Measurements from ENCODE around the gene RING1.

RING1 gene

DNA sequence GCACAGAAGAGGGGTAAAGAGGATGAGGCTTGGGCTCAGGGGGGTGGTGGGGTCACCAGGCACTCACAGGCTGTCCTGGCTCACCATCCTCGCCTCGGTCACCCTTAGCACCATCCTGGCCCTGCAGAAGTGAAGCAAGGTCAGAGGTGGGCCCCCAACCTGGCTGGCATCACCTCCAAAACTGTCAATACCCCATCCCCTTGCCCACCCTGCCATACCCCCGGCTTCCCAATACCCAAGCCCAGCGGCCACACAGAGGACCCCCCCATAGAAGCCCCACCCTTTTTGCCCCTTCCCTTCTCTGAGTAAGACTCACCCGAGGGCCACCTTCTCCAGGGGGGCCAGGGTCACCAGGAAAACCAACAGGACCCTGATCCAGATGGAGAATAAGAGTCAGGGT, 39.7 kb upstream of the RING1 start:
- no peak for DNase-seq (ENCODE audit: low read depth)
- no peak overlapping the region for H3K4me3 ChIP-seq (ENCODE audit: low read depth, low read length)
- TF ChIP-seq, protein P1, sequence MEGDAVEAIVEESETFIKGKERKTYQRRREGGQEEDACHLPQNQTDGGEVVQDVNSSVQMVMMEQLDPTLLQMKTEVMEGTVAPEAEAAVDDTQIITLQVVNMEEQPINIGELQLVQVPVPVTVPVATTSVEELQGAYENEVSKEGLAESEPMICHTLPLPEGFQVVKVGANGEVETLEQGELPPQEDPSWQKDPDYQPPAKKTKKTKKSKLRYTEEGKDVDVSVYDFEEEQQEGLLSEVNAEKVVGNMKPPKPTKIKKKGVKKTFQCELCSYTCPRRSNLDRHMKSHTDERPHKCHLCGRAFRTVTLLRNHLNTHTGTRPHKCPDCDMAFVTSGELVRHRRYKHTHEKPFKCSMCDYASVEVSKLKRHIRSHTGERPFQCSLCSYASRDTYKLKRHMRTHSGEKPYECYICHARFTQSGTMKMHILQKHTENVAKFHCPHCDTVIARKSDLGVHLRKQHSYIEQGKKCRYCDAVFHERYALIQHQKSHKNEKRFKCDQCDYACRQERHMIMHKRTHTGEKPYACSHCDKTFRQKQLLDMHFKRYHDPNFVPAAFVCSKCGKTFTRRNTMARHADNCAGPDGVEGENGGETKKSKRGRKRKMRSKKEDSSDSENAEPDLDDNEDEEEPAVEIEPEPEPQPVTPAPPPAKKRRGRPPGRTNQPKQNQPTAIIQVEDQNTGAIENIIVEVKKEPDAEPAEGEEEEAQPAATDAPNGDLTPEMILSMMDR (IDR thresholded peaks at IDR 0.05; ENCODE audit: insufficient read depth, low read depth, low read length, missing control alignments) = no peak

DNA sequence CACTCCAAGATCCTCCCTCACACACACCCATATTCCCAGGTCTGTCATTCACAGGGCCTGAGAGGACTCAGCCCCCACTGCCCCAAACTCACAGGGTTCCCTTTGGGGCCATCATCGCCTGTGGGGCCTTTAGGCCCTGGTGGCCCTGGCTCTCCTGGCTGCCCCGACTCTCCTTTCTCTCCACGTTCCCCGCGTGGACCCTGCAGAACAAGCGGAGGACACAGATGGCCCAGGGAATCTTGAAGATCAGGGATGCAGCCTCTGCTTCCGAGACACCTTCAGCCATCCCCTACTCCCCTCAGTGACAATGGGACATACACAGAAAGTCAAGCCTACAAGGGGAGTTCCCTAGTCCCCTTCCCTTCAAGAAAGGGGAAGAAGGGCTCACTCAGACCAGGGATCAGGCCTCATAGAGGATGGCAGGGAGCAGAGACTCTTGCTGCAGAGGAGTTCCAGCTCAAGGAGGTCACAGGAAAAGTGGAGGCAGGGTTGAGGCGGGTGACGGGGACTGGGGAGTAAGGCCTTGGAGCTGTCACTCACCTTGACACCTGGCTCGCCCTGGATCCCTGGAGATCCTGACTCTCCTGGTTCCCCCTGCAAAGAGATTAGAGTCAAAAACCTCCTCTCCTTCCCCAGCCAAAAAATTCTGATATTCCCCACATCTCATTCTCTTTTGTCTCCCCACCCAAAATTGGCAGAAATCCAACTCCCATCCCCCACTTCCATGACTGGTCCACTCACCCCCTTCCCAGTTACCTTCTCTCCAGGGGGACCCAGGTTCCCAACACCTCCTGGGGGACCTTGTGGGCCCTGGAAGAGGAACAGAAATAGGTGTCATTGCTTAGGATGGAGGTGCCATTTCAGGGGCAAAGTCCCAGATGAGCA, 38.8 kb upstream of the RING1 start:
- H3K4me3 ChIP-seq (ENCODE audit: low read depth, low read length) = no peak overlapping the region
- TF ChIP-seq, protein P1 (IDR thresholded peaks at IDR 0.05; ENCODE audit: insufficient read depth, low read depth, low read length, missing control alignments) = no peak
- DNase-seq (ENCODE audit: low read depth) = no peak

DNA sequence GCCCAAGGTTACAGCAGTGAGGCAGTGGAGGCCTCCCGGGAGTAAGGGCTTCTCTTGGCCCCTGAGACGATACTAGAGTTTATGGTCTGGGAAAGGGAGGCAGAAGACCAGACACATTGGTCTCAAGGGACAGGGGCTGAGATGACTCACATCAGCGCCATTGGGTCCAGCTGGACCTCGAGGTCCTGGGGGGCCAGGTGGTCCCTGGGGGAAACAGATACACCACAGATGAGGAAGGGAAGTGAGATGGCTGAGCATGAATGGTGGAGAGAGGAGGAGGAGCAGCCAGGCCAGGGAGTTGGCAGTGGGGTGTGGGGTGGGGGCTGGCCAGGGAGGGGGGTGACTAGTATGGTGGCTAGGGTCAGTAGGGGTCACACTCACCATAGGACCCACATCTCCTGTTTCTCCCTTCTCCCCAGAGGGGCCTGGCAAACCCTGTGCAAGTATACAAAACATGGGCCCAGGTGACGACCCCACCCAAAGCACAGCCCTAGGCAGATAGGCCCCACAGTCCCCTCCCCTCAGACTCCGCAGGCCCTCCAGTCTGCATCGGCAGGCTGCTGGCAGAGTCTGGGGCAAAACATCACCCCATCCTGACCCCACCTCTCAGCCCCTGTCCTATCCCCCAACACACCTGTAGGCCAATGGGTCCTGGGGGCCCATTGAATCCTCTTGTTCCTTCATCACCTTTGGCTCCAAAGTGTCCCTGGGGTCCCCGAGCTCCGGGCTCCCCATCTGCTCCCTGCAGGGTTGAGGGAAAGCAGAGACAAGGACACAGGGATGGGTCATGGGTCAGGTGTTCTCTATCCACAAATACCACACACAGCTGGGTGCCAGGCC, 37.9 kb upstream of the RING1 start:
- no peak overlapping the region for H3K4me3 ChIP-seq (ENCODE audit: low read depth, low read length)
- TF ChIP-seq, protein P1 (IDR thresholded peaks at IDR 0.05; ENCODE audit: insufficient read depth, low read depth, low read length, missing control alignments) = no peak
- DNase-seq (ENCODE audit: low read depth) = peak; percentile 64

DNA sequence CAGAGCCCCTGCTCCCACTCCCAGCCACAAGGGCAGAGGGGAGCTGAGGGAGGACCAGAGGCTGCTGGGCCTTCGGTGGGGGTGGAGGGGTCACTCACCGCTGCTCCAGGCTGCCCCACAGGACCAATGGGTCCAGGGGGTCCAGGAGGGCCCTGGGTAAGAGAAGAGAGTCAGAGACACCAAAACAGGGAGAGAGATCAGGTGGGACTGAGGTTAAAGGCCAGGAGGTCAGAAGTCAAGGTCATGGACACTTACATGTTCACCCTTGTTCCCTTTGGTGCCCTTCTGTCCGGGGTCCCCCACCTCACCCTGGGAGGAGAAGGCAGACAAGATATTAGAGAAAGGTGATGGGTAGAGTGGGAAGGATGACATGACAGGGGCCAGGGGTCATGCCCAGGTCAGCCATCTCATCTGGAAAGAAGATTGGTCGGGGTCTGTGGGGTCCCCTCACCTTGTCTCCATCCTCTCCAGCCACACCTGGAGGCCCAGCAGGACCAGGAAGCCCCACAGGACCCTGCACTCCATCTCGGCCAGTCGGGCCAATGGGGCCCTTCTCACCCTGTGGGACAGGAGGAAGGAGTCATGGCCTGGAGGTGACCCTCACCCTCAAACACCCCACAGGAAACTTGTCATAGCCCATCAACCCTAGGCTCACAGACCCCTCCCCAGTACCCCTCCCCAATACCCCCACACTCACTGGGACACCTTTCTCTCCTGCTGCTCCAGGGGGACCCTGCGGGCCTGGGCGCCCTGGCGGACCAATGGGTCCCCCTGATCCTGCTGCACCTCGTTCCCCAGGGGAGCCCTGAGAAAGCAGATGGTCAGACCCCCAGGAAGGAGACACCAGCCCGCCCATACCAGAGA, 37.1 kb upstream of the RING1 start:
- H3K4me3 ChIP-seq (ENCODE audit: low read depth, low read length) = no peak overlapping the region
- TF ChIP-seq, protein P1 (IDR thresholded peaks at IDR 0.05; ENCODE audit: insufficient read depth, low read depth, low read length, missing control alignments) = no peak
- no peak for DNase-seq (ENCODE audit: low read depth)

DNA sequence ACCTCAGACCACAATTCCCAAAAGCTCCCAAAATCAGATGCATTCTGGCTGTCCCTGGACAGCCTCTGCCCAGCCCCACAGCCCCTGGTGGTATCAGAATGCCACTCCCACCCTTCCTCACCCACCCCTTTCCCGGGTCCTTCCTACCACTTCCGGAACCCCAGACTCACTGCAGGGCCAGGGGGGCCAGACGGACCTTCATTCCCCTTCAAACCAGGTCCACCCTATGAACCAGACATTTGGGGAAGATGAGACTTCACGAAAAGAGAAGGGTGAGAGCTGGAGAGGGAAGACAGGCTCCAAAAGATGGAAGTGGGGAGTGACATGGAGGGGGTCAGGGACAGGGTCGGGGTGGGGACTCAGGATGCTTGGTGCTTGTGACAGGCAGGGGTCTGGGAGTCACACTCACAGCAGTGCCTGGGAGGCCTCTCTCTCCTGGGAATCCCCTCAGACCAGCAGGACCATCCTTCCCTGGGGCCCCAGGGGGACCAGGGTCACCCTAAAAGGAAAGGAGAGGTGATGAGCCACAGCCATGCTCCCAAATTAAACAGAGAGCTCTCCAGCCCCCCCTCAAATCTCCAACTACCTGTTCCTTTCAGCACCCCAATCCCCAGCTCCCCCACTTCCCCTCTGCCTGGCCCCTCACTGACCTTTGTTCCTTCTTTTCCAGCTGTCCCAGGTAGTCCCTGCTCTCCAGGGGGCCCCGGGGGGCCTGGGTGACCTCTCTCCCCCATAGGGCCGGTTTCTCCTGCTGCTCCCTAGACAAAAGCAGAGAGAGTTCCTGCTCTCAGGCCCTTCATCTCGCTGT, 36.2 kb upstream of the RING1 start:
- no peak for DNase-seq (ENCODE audit: low read depth)
- no peak overlapping the region for H3K4me3 ChIP-seq (ENCODE audit: low read depth, low read length)
- TF ChIP-seq, protein P1 (IDR thresholded peaks at IDR 0.05; ENCODE audit: insufficient read depth, low read depth, low read length, missing control alignments) = no peak
